B cell (primary cell): Measurements from ENCODE around the gene TMEM53. TPM values are rescaled to one million over a fixed set of nuclear protein-coding genes. Genes with fewer than 3 reads are reported as not detected.
"Not testable (repeated sequence)": the region's sequence is repeated elsewhere in the genome, so short reads cannot be mapped to it uniquely, and the experiment has no call there.

Experiments
- ATAC-seq: fragments of 200-7000 bp; cut with Tn5 transposase; one replicate; pipeline ENCODE4 v1.10.0; 2021; ENCODE audit warnings: low read depth, mild to moderate bottlenecking, moderate number of reproducible peaks, moderate library complexity
- CTCF ChIA-PET: fragments of 350-600 bp; sonication (Branson Sonifier 250); formaldehyde crosslinking; loops from one replicate; lab custom pipeline; 2021; ENCODE audit warnings: antibody characterized with exemption, inconsistent platforms; lab: Charles Lee
- POLR2A ChIA-PET: fragments of 350-600 bp; sonication (Branson Sonifier 250); formaldehyde crosslinking; loops from one replicate; lab custom pipeline; 2021; ENCODE audit warnings: antibody characterized with exemption; lab: Charles Lee
- DNase-seq: peaks from one replicate; pipeline ENCODE4 v3.0.0; 2013
- H2AFZ ChIP-seq: 2 replicates; pipeline ENCODE4 v1.6.1; 2012; ENCODE audit warnings: mild to moderate bottlenecking, low read depth, low read length; ENCODE audit not compliant: insufficient read depth, poor library complexity, severe bottlenecking
- H3K27ac ChIP-seq, 2 donors: 1 replicate in 1 of 2; 2 replicates in 1 of 2; pipeline ENCODE4 v1.5.1; 2012 to 2013; ENCODE audit warnings: low read length in 2 of 2, mild to moderate bottlenecking in 2 of 2, moderate library complexity in 1 of 2
- H3K27me3 ChIP-seq, 4 experiments: fragments of 200-600 bp in 1 of 4; sonication (generic) in 1 of 4; replicated peaks in 1 of 4; 1 replicate in 2 of 4; 2 replicates in 2 of 4; pipeline versions ENCODE4 v1.6.1 to v1.7.0; 2013 to 2016; ENCODE audit warnings: low read length in 3 of 4, mild to moderate bottlenecking in 2 of 4, mixed read lengths in 1 of 4, moderate library complexity in 1 of 4; ENCODE audit not compliant: insufficient read depth in 4 of 4, control insufficient read depth in 3 of 4; ENCODE audit errors: control extremely low read depth in 1 of 4
- H3K36me3 ChIP-seq, 2 experiments: replicated peaks in 1 of 2; 1 replicate in 1 of 2; 2 replicates in 1 of 2; pipeline versions ENCODE4 v1.6.1 to v1.7.1; 2013; ENCODE audit warnings: low read length in 1 of 2; ENCODE audit not compliant: insufficient read depth in 2 of 2, control insufficient read depth in 1 of 2; ENCODE audit errors: control extremely low read depth in 1 of 2, extremely low read depth in 1 of 2
- H3K4me1 ChIP-seq, 2 donors: fragments of 200-600 bp in 1 of 2; sonication (generic) in 1 of 2; 1 replicate in 1 of 2; 2 replicates in 1 of 2; pipeline versions ENCODE4 v1.5.1 to v1.6.1; 2013 to 2017; ENCODE audit warnings: low read length in 2 of 2; ENCODE audit not compliant: control insufficient read depth in 2 of 2, insufficient read depth in 2 of 2
- H3K4me2 ChIP-seq: replicated peaks from 2 replicates; pipeline ENCODE3; 2012; ENCODE audit warnings: mild to moderate bottlenecking, low read depth, low read length; ENCODE audit not compliant: poor library complexity, severe bottlenecking
- H3K4me3 ChIP-seq, 5 experiments: fragments of 200-600 bp in 1 of 5; sonication (generic) in 1 of 5; 1 replicate in 3 of 5; 2 replicates in 2 of 5; pipeline versions ENCODE4 v1.5.1 to v1.7.0; 2011 to 2016; ENCODE audit warnings: low read length in 4 of 5, mild to moderate bottlenecking in 4 of 5, low read depth in 2 of 5, control low read depth in 1 of 5, moderate library complexity in 1 of 5; ENCODE audit not compliant: insufficient read depth in 1 of 5; ENCODE audit errors: control extremely low read depth in 1 of 5, extremely low read depth in 1 of 5
- H3K79me2 ChIP-seq: fragments of 200-600 bp; sonication (generic); one replicate; pipeline ENCODE4 v1.6.0; 2016; ENCODE audit warnings: low read length; ENCODE audit not compliant: control insufficient read depth, insufficient read depth
- H3K9ac ChIP-seq: fragments of 200-600 bp; sonication (generic); 2 replicates; pipeline ENCODE4 v1.6.1; 2017; ENCODE audit warnings: mild to moderate bottlenecking, low read length, moderate library complexity
- H3K9me3 ChIP-seq, 3 donors: one replicate each; pipeline versions ENCODE4 v1.6.1 to v1.7.1; 2013; ENCODE audit warnings: low read length in 2 of 3; ENCODE audit not compliant: control insufficient read depth in 2 of 3, insufficient read depth in 1 of 3; ENCODE audit errors: control extremely low read depth in 1 of 3
- H4K20me1 ChIP-seq: 2 replicates; pipeline ENCODE4 v1.6.0; 2012; ENCODE audit warnings: mild to moderate bottlenecking, low read length; ENCODE audit not compliant: insufficient read depth, control insufficient read depth, poor library complexity, severe bottlenecking
- H3K27ac Mint-ChIP-seq: one replicate; pipeline ENCODE4 v1.8.0; 2021; ENCODE audit warnings: mixed read lengths
- H3K27me3 Mint-ChIP-seq: one replicate; pipeline ENCODE4 v1.8.0; 2021; ENCODE audit warnings: mixed read lengths
- H3K4me1 Mint-ChIP-seq: one replicate; pipeline ENCODE4 v1.8.0; 2021; ENCODE audit warnings: mixed read lengths
- H3K4me3 Mint-ChIP-seq: one replicate; pipeline ENCODE4 v1.8.0; 2021; ENCODE audit warnings: mixed read lengths
- H3K9me3 Mint-ChIP-seq: one replicate; pipeline ENCODE4 v1.8.0; 2022; ENCODE audit warnings: mixed read lengths; ENCODE audit not compliant: insufficient read depth
- CTCF ChIP-seq: fragments of 200-600 bp; IDR thresholded peaks from one replicate; pipeline ENCODE4 v1.8.0; 2022; ENCODE audit warnings: antibody characterized with exemption, mild to moderate bottlenecking
- EZH2 ChIP-seq: IDR thresholded peaks from 2 replicates; pipeline ENCODE4 v1.6.1; 2012; ENCODE audit warnings: borderline replicate concordance, low read depth, mild to moderate bottlenecking, moderate library complexity, low read length; ENCODE audit not compliant: insufficient read depth, poor library complexity, severe bottlenecking
- WGBS: methylation state at CpG from one replicate; pipeline ENCODE4 v1.1.5; 2013; ENCODE audit warnings: missing lambda C conversion rate; ENCODE audit not compliant: insufficient coverage; 5-methylcytosine and 5-hydroxymethylcytosine counted together
- intact Hi-C: fragments of 100-400 bp; cut with micrococcal nuclease; formaldehyde crosslinking; loops from one replicate; pipeline ENCODE4 v1.10.0; 2022
- polyA plus RNA-seq: library from polyadenylated mRNA; depleted of rRNA; stranded (reverse); fragments of >200 nt; gene quantifications from 2 replicates; pipeline ENCODE4 v1.2.3, GENCODE V29; 2012
- total RNA-seq, 2 donors: library from RNA; stranded (reverse); fragments of 120-200 nt in 1 of 2; gene quantifications; 1 replicate in 1 of 2; 2 replicates in 1 of 2; pipeline versions ENCODE4 v1.2.3 to v1.2.4, GENCODE V29; 2013 to 2022

Gene TMEM53
- total and polyA plus RNA-seq, 2 donors (not counting 1 experiment from before 2014, with no cell fraction given): 6.5 to 6.8 TPM

GRCh38 chr1:44670751-44671640 lies 3.3 kb downstream of the TMEM53 start:
- Histone ChIP-seq H3K4me2 (no peak overlapping the region), H3K4me1 (peaks cover 26 to 41% of the 10 kb centered on the region in 2 donors), H3K79me2 (peaks cover 2% of the 10 kb centered on the region), H3K9ac (no peak overlapping the region), H3K27me3 (no peaks in the 10 kb centered on the region), H2AFZ (no peak overlapping the region), H4K20me1 (no peaks in the 10 kb centered on the region), H3K9me3 (no peaks in the 10 kb centered on the region), H3K27ac (no peak overlapping the region), H3K36me3 (no peaks in the 10 kb centered on the region), H3K4me3 (no peak overlapping the region)
- CTCF ChIA-PET: interaction anchor here (0.6 to 1.3 kb wide), 4 partner anchors 12 to 66 kb away, joined by 3 to 5 read pairs (median 3); no protein-coding TSS in a partner anchor
- Mint-ChIP-seq H3K4me1 (peaks cover 35% of the 10 kb centered on the region), H3K9me3 (no peaks in the 10 kb centered on the region), H3K4me3 (no peak overlapping the region), H3K27ac (no peak overlapping the region), H3K27me3 (no peaks in the 10 kb centered on the region)
- intact Hi-C loops: loop anchor here (5.0 kb wide), 1 partner anchor 51 kb away; no protein-coding TSS in a partner anchor
- ATAC-seq (no peak), DNase-seq (no peak)
- WGBS: 95% methylated on average over 7 of the region's 10 CpGs
- POLR2A ChIA-PET: no interaction called here
- TF ChIP-seq CTCF (no peak), EZH2 (no peak)

- H3K4me1 ChIP-seq: peaks cover 9 to 20% of the 10 kb centered on the region in 2 donors
- WGBS: no CpG with 5 or more reads among the region's 1 CpG
- peaks cover 18% of the 10 kb centered on the region for H3K4me1 Mint-ChIP-seq
- H3K4me3 Mint-ChIP-seq, H3K9ac ChIP-seq, H3K4me2 ChIP-seq, H3K9me3 Mint-ChIP-seq, intact Hi-C loops, H3K36me3 ChIP-seq, H3K27me3 Mint-ChIP-seq, H3K9me3 ChIP-seq, H3K27me3 ChIP-seq, CTCF ChIA-PET, H3K27ac ChIP-seq, H3K79me2 ChIP-seq, H3K4me3 ChIP-seq, ATAC-seq, POLR2A ChIA-PET, DNase-seq, H3K27ac Mint-ChIP-seq, H2AFZ ChIP-seq, H4K20me1 ChIP-seq: not testable (repeated sequence)
Measured at GRCh38 chr1:44666719-44667118, 7.6 kb downstream of the TMEM53 start.
